Motor neuron (in vitro differentiated cells): Measurements from ENCODE around the gene LCN15. TPM values are rescaled to one million over a fixed set of nuclear protein-coding genes. Genes with fewer than 3 reads are reported as not detected.
"Not testable (repeated sequence)": the region's sequence is repeated elsewhere in the genome, so short reads cannot be mapped to it uniquely, and the experiment has no call there.

Source experiments
- ATAC-seq, 8 experiments: fragments of 200-7000 bp; cut with Tn5 transposase; replicated peaks in 6 of 8; 2 replicates each; pipeline ENCODE4 v1.8.0; 2021; ENCODE audit warnings: mild to moderate bottlenecking in 8 of 8, moderate library complexity in 8 of 8
- H3K27ac ChIP-seq, 2 donors: fragments of 250-450 bp; sonication (Bioruptor Pico); 2 replicates each; pipeline ENCODE4 v1.9.0; 2021; ENCODE audit warnings: antibody characterized with exemption in 2 of 2, mild to moderate bottlenecking in 2 of 2, moderate library complexity in 1 of 2
- H3K4me1 ChIP-seq, 2 donors: fragments of 250-450 bp; sonication (Bioruptor Pico); replicated peaks in 1 of 2; 2 replicates each; pipeline ENCODE4 v1.6.1; 2021; ENCODE audit warnings: antibody characterized with exemption in 2 of 2, mild to moderate bottlenecking in 2 of 2, moderate library complexity in 1 of 2
- H3K4me3 ChIP-seq, 5 donors: fragments of 250-450 bp; sonication (Bioruptor Pico); 2 replicates each; pipeline ENCODE4 v1.9.0; 2021; ENCODE audit warnings: antibody characterized with exemption in 5 of 5, mild to moderate bottlenecking in 5 of 5, moderate library complexity in 4 of 5
- WGBS, 10 experiments: fragments of 450-650 bp; shearing (Covaris generic); methylation state at CpG; one replicate each; pipeline ENCODE4 v1.0.0; 2022; 5-methylcytosine and 5-hydroxymethylcytosine counted together
- in situ Hi-C, 9 experiments: fragments of 400-800 bp; cut with MboI; loops; one replicate each; pipeline ENCODE4 v1.15.0; 2021; ENCODE audit warnings: low sequenced_read_pairs in 9 of 9, low pct_unique_long_range_greater_than_20kb in 2 of 9; ENCODE audit not compliant: unreplicated experiment in 9 of 9
- total RNA-seq, 8 experiments: library from RNA; unstranded; fragments of 300-600 nt; gene quantifications; 2 replicates each; pipeline versions ENCODE4 v1.2.3 to v1.2.4, GENCODE V29; 2022

LCN15 gene
- total RNA-seq, 8 experiments from 2014 or later: 0.21 to 0.43 (median 0.23) TPM; not detected in 3

DNA sequence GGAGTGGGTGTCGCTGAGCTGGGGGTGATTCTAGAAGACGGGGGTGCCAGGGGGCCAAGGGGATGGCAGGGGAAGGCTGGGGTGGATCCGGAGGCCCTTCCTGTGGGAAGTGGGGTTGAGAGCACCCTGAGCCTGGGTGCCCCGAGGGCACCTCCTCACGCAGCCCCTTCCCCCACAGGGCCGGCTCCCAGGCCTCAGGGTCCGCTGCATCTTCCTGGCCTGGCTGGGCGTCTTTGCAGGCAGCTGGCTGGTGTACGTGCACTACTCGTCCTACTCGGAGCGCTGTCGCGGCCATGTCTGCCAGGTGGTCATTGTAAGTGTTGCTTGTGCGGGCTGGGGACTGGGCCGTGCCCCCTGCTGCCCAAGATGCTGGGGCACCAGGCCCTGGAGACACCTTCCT, 46.9 kb downstream of the LCN15 start:
- WGBS, 10 experiments: no CpG with 5 or more reads among the region's 16 CpGs

DNA sequence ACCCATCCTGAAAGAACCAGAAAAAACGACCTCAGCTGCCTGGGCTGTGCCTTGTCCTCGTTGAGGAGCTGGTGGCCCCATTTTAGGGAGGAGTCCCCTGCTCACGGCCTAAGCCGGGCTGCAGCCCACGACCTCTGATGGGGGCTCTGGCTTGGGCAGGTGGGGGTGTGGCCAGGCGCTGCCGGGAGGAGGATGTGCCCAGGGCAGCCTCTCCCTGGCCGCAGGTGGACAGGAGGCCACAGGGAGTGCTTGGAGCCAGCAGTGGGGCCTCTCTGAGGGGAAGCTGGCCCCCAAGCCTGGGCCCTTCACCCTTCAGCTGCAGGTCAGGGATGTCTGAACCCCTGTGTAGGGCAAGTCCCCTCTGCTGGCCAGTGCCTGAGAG, 49.4 kb downstream of the LCN15 start:
- H3K27ac ChIP-seq: no peak overlapping the region
- peak overlapping the region in 1 of 5 donors; percentile 2 for H3K4me3 ChIP-seq
- ATAC-seq: no peak
- WGBS, 10 experiments: 34 to 100% methylated on average over 1 to 3 of the region's 8 CpGs; no CpG with 5 or more reads in 8 of the 10 experiments
- H3K4me1 ChIP-seq: peaks cover 25 to 28% of the 10 kb centered on the region in 2 donors
- in situ Hi-C loops: no loop called here

More for the DNA sequence above, 46.9 kb downstream of the LCN15 start:
- ATAC-seq: no peak
- in situ Hi-C loops: no loop called here
- H3K27ac ChIP-seq: no peak overlapping the region
- no peak overlapping the region for H3K4me3 ChIP-seq
- H3K4me1 ChIP-seq: peaks cover 39 to 41% of the 10 kb centered on the region in 2 donors

DNA sequence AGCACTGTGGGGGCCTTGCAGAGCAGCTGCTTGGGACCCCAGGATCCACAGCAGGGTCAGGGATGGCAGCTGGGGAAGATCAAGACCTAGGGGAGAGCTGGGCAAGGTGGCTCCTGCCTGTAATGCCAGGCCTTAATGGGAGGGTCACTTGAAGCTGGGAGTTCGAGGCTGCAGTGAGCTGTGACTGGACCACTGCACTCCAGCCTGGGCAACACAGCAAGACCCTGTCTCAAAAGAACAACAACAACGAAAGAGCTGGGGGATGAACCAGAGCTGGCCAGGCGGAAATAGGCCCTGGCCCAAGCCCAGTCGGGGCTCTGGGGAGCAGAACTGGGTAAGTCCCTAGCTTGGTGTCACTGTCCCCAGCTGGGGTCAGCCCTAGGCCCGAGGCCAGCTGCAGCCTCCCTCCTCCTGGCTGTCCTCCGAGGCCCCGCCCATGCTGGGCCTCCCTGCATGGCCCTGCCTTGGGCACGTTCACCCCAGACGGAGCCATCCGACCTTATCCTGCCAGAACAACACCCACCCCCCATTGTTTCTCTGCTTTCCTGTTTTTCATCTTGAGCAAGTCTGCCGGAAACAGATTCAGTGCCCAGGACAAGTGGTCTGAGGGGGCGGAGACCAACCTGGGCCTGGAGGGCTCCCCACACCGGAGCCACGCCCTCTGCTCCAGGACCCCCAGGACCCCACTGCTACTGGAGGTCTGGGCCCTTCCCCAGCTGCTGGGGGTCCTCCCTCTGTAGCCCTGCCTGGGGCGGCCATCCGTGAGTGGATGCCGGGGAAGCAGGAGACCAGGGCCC, 50.0 kb downstream of the LCN15 start:
- WGBS, 10 experiments: 56 to 80% (median 80%) methylated on average over 1 to 5 of the region's 17 CpGs; no CpG with 5 or more reads in 7 of the 10 experiments
- in situ Hi-C loops: no loop called here
- Histone ChIP-seq H3K4me3 (peak overlapping the region in 4 of 5 donors; percentile 81 to 99 (median 94)), H3K27ac (no peak overlapping the region), H3K4me1 (peaks cover 19 to 23% of the 10 kb centered on the region in 2 donors)
- ATAC-seq: no peak

DNA sequence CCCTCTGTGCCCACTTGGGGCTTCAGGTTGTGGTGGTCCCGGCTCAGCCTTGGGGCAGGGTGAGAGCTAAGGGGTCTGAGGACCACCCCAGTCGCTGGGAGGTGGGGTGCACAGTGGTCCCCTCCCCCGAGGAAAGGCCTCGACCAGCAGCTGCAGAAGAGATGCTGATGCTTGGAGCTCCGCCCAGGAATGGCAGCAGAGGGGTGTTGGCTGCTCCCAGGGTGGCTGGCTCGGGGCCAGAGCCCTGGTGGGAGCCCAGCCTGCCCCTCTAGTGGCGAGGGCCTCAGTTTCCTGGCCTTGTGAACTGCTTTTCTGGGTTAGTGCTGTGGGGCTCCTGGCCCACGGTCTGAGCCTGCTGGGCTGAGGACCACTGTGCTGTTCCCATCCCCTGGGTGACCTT, 50.8 kb downstream of the LCN15 start:
- peak in 3 of 8 experiments; percentile 18 to 46 (median 20) for ATAC-seq
- Histone ChIP-seq H3K27ac (peak overlapping the region in 1 of 2 donors; percentile 0), H3K4me1 (peaks cover 17 to 19% of the 10 kb centered on the region in 2 donors), H3K4me3 (peak overlapping the region; percentile 81 to 99 (median 90))
- WGBS, 10 experiments: 40% methylated on average over 1 of the region's 8 CpGs; no CpG with 5 or more reads in 9 of the 10 experiments
- in situ Hi-C loops: no loop called here

DNA sequence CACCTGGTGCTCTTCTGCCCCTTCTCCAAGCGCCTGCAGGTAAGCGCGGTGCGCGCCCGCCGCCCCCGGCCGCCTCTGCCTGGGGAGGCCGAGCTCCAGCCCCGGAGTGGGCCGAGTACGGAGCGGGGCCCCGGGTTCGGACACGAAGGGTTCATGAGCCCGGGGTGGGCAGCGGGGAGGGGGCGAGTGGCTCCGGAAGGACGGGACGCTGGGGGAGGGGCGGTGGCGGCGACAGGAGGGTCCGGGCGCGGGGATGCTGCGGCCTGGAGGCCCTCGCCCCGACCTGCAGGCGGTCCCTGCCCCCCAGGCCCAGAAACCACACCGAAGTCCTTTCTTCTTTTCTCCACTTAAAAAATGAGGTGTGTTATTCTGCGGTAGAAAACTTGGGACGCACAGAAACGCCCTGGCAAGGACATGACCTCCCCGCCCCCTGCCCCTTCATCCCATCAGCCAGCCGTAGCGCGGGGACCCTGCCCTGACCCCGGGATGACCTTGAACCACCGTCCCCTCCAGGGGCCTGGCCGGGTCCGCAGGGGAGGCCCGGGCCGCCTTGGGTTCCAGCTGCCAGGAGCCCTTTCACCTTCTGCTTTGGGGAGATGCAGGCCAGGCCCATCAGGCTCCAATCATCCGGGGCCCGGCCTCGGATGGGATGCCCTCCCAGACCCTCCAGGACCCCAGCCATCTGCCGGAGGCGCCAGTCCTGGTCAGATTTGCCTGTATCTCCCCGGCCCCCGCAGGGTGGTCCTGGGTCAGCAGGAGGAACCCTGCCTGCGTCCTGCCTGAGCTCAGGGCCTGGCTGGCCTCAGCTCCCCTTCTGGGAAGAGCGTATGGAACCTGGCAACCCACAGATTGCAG, 51.4 kb downstream of the LCN15 start:
- peak overlapping the region; percentile 81 to 99 (median 90) for H3K4me3 ChIP-seq
- peak overlapping the region; percentile 48 to 86 for H3K27ac ChIP-seq
- WGBS, 10 experiments: 6 to 18% methylated on average over 5 to 9 of the region's 56 CpGs; no CpG with 5 or more reads in 8 of the 10 experiments
- peaks cover 17 to 23% of the 10 kb centered on the region in 2 donors for H3K4me1 ChIP-seq
- peak in 5 of 8 experiments; percentile 4 to 20 (median 10) for ATAC-seq
- in situ Hi-C loops: no loop called here

DNA sequence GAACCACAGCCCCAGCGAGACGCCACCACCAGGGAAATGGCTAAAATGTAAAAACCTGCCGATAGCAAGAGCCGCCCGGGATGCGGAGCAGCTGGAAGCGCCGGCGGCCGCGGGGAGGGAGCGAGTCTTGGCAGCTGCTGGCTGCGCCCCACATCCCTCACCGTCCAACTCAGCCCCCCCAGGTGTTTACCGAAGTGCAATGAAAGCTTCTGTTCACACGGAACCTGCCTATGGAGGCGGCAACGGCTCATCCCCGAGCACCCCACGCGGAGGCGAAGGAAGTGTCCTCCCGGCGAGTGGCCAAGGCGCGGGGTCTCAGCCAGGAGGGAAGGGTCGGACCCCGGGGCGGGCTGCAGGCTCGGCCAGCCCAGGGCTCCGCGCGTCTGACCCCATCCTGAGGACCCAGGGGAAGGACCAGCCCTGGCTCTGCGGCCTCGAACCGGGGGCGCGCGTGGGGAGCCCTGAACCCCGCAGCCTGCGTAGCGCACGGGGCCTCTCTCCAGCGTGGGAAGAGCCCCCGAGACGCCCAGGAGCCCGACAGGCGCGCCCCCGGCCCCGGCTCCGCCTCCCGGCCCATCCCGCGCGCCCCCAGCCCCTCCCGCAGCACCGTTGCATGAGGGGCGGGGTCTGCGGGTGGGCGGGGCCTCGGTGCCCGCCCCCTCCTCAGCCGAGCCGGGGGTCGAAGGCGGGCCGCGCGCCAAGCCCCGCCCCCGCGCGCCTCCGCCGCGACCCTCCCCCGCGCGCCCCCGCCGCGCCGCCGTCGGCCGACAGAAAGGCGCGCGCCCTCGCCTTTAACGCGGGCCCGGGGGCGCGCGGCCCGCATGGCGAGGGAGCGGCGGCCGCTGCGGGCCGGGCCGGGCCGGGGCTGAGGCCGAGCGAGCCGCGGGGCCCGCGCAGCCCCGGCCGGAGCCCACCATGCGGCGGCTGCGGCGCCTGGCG, 52.3 kb downstream of the LCN15 start, which contains the start of gene DIPK1B:
Gene DIPK1B (plus strand): TSS at position 822 of the 939 bp plus-strand sequence. CDS start 94 bp downstream, at position 916.
- ATAC-seq: peak in 6 of 8 experiments; percentile 62 to 75 (median 68)

DNA sequence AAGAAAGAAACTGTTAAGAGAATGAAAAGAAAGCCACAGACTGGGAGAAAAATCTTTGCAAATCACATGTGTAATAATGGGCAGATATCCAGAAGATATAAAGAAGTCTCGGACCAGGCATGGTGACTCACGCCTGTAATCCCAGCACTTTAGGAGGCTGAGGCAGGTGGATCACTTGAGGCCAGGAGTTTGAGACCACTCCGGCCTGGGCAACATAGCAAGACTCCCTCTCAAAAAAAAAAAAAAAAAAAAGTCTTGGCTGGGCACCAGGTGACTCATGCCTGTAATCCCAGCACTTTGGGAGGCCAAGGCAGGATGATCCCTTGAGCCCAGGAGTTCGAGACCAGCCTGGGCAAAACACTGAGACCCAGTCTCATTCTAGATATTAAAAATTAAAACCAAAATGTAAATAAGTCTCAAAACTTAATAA, 53.1 kb downstream of the LCN15 start:
- in situ Hi-C loops, H3K27ac ChIP-seq: not testable (repeated sequence)
- WGBS, 10 experiments: 8 to 90% (median 74%) methylated on average over 2 to 4 of the region's 4 CpGs; no CpG with 5 or more reads in 3 of the 10 experiments
- Histone ChIP-seq H3K4me3 (peak overlapping the region in 1 of 5 donors; percentile 99), H3K4me1 (peaks cover 17 to 23% of the 10 kb centered on the region in 2 donors)
- ATAC-seq: peak in 1 of 8 experiments; percentile 25

More for the DNA sequence above, 52.3 kb downstream of the LCN15 start, which contains the start of gene DIPK1B:
- in situ Hi-C loops: no loop called here
- H3K4me1 ChIP-seq: peaks cover 17 to 23% of the 10 kb centered on the region in 2 donors
- peak within 1 kb of the TSS; percentile 81 to 99 (median 90) for H3K4me3 ChIP-seq
- H3K27ac ChIP-seq: peak within 1 kb of the TSS; percentile 48 to 86
- WGBS, 10 experiments: 0 to 30% (median 7%) methylated on average over 2 to 15 of the region's 119 CpGs; no CpG with 5 or more reads in 2 of the 10 experiments

DNA sequence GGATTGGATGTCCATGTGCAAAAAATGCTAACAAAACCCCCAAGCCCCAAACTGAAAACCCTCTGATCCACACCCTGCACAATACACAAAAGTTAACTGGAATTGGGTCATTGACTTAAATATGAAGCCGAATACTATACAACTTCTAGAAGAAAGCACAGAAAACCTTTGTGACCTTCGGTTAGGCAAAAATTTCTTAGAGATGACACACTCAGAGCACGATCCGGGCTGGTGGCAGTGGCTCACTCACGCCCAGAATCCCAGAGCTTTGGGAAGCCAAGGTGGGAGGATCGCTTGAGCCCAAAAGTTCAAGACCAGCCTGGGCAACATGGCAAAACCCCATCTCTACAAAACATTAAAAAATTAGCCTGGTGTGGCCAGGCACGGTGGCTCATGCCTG, 53.8 kb downstream of the LCN15 start:
- ATAC-seq: no peak
- Histone ChIP-seq H3K4me3 (no peak overlapping the region), H3K27ac (no peak overlapping the region), H3K4me1 (peaks cover 17 to 23% of the 10 kb centered on the region in 2 donors)
- WGBS, 10 experiments: 0 to 100% (median 80%) methylated on average over 1 to 7 of the region's 7 CpGs; no CpG with 5 or more reads in 2 of the 10 experiments
- in situ Hi-C loops: no loop called here

Other genes starting within 250 kb of the LCN15 start
- gene NOTCH1, start 218.5 kb downstream of the LCN15 start, total RNA-seq: 10 to 100 TPM in 7 of 8 experiments, 1 to 10 TPM in 1; 4.9 to 57.7 (median 17.6) TPM
- gene EGFL7, start 101.6 kb downstream of the LCN15 start, total RNA-seq: 10 to 100 TPM in 3 of 8 experiments, 1 to 10 TPM in 1, under 1 TPM in 4; 0.50 to 21.9 (median 4.7) TPM
- gene AGPAT2, start 77.1 kb downstream of the LCN15 start, total RNA-seq: 10 to 100 TPM in 2 of 8 experiments, 1 to 10 TPM in 6; 1.5 to 19.7 (median 4.6) TPM
- gene DIPK1B, start 51.9 kb downstream of the LCN15 start, total RNA-seq: 10 to 100 TPM in 6 of 8 experiments, 1 to 10 TPM in 1, under 1 TPM in 1; 0.92 to 44.3 (median 27.8) TPM
- gene LCN10, start 21.6 kb downstream of the LCN15 start, total RNA-seq: 1 to 10 TPM in 1 of 8 experiments, under 1 TPM in 7; 0.05 to 1.7 (median 0.38) TPM
- under 1 TPM in 2 of 8 experiments, not detected in 6; 0.41 to 0.76 TPM for gene LCN6, start 16.0 kb downstream of the LCN15 start, total RNA-seq
- under 1 TPM in 4 of 8 experiments, not detected in 4; 0.08 to 0.43 (median 0.22) TPM for gene LCN8, start 6.3 kb downstream of the LCN15 start, total RNA-seq
- gene TMEM141, start 26.8 kb upstream of the LCN15 start, total RNA-seq: 10 to 100 TPM; 21.7 to 92.7 (median 39.5) TPM
- 1 to 10 TPM in 7 of 8 experiments, under 1 TPM in 1; 0.61 to 3.3 (median 2.5) TPM for gene CCDC183, start 31.8 kb upstream of the LCN15 start, total RNA-seq
- 10 to 100 TPM; 33.8 to 83.5 (median 39.5) TPM for gene RABL6, start 43.4 kb upstream of the LCN15 start, total RNA-seq
- gene AJM1, start 78.0 kb upstream of the LCN15 start, total RNA-seq: 1 to 10 TPM; 1.2 to 5.5 (median 2.6) TPM
- gene PHPT1, start 84.9 kb upstream of the LCN15 start, total RNA-seq: 100 to 1,000 TPM; 134 to 366 (median 259) TPM
- 10 to 100 TPM in 1 of 8 experiments, 1 to 10 TPM in 7; 1.5 to 10.3 (median 4.7) TPM for gene MAMDC4, start 87.8 kb upstream of the LCN15 start, total RNA-seq
- 100 to 1,000 TPM; 506 to 905 (median 719) TPM for gene EDF1, start 101.8 kb upstream of the LCN15 start, total RNA-seq
- 10 to 100 TPM in 4 of 8 experiments, 1 to 10 TPM in 4; 6.8 to 18.4 (median 10.0) TPM for gene TRAF2, start 122.0 kb upstream of the LCN15 start, total RNA-seq
- 100 to 1,000 TPM in 1 of 8 experiments, 10 to 100 TPM in 7; 34.1 to 115 (median 45.3) TPM for gene FBXW5, start 180.2 kb upstream of the LCN15 start, total RNA-seq
- 1 to 10 TPM in 5 of 8 experiments, under 1 TPM in 1, not detected in 2; 0.71 to 2.7 (median 1.4) TPM for gene C8G, start 180.7 kb upstream of the LCN15 start, total RNA-seq
- gene LCN12, start 187.8 kb upstream of the LCN15 start, total RNA-seq: 1 to 10 TPM in 5 of 8 experiments, under 1 TPM in 3; 0.38 to 4.3 (median 1.2) TPM
- gene PTGDS, start 213.0 kb upstream of the LCN15 start, total RNA-seq: 100 to 1,000 TPM in 2 of 8 experiments, 10 to 100 TPM in 2, 1 to 10 TPM in 4; 1.2 to 273 (median 12.3) TPM
- 1 to 10 TPM in 1 of 8 experiments, under 1 TPM in 7; 0.11 to 1.3 (median 0.73) TPM for gene LCNL1, start 218.5 kb upstream of the LCN15 start, total RNA-seq
- 10 to 100 TPM; 23.4 to 38.4 (median 27.5) TPM for gene PAXX, start 227.9 kb upstream of the LCN15 start, total RNA-seq
- gene CLIC3, start 232.1 kb upstream of the LCN15 start, total RNA-seq: 1 to 10 TPM in 1 of 8 experiments, under 1 TPM in 3, not detected in 4; 0.29 to 8.3 (median 0.47) TPM